ENCODE data around the gene KDELR3. TPM values are rescaled to one million over a fixed set of nuclear protein-coding genes. Genes with fewer than 3 reads are reported as not detected.

Gene KDELR3
- total RNA-seq, 1 experiment from 2014 or later: 7.3 TPM

DNA sequence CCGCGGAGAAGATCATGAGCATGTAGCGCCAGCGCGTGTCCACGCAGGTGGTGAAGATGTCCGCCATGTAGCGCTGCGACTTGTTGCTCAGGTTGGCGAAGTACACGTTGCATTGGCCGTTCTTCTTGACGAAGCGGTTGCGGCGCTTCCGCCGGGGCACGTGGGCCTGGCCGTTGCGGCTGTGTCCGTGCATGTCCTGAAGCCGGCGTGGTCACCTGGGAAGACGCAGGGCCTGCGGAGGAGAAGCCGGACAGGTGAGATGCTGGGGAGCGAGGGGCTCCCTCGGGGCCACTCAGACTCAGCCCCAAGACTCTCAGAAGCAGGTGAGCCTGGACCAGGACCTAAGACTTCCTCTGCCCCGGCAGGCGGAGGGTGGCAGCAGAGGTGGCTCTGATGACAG, 40.0 kb upstream of the KDELR3 start:
- Mint-ChIP-seq H3K9me3 (no peaks in the 10 kb centered on the region), H3K4me3 (no peak overlapping the region), H3K4me1 (peaks cover 16 to 33% of the 10 kb centered on the region in 2 experiments), H3K36me3 (ENCODE audit: insufficient read depth in 1 of 3, low read depth in 3 of 3) (no peaks in the 10 kb centered on the region), H3K27ac (no peak overlapping the region), H3K27me3 (ENCODE audit: low read depth) (no peaks in the 10 kb centered on the region)
- H3T11ph ChIP-seq (ENCODE audit: low read length): no peak overlapping the region
- no peak overlapping the region for H3K56ac ChIP-seq (ENCODE audit: insufficient read length, low read depth, low read length)
- H4K20me1 ChIP-seq (ENCODE audit: control insufficient read depth, insufficient read depth, insufficient read length): no peaks in the 10 kb centered on the region
- no peak overlapping the region for H3K23ac ChIP-seq (ENCODE audit: insufficient read length, low read depth, low read length)
- no peak overlapping the region for H3K4me2 ChIP-seq (ENCODE audit: insufficient read depth, insufficient read length, low read length)
- no peak overlapping the region for H4K8ac ChIP-seq (replicated peaks; ENCODE audit: insufficient read length, low read depth, low read length)
- H3K27me3 ChIP-seq (ENCODE audit: insufficient read depth, low read length): no peaks in the 10 kb centered on the region
- H2AK5ac ChIP-seq (ENCODE audit: insufficient read length, low read length): no peak overlapping the region
- WGBS (ENCODE audit: extremely low coverage, insufficient read length, low lambda C conversion rate): no CpG with 5 or more reads among the region's 31 CpGs
- H2BK12ac ChIP-seq (ENCODE audit: insufficient read length, low read depth, low read length): no peak overlapping the region
- H3K9me3 ChIP-seq (ENCODE audit: control insufficient read depth, low read depth, low read length): no peaks in the 10 kb centered on the region
- H3K79me1 ChIP-seq (ENCODE audit: insufficient read depth, low read depth, low read length, poor library complexity, severe bottlenecking): no peaks in the 10 kb centered on the region
- no peak overlapping the region for H3K4ac ChIP-seq (ENCODE audit: low read depth, low read length)
- no peak overlapping the region for H4K5ac ChIP-seq (ENCODE audit: insufficient read length, low read depth, low read length)
- no peak overlapping the region for H2BK20ac ChIP-seq (ENCODE audit: low read depth, low read length, poor library complexity, severe bottlenecking)
- no peak overlapping the region for H2AFZ ChIP-seq (ENCODE audit: low read length)
- H3K27ac ChIP-seq (ENCODE audit: insufficient read length, low read depth, low read length): no peak overlapping the region
- TF ChIP-seq, protein P1, sequence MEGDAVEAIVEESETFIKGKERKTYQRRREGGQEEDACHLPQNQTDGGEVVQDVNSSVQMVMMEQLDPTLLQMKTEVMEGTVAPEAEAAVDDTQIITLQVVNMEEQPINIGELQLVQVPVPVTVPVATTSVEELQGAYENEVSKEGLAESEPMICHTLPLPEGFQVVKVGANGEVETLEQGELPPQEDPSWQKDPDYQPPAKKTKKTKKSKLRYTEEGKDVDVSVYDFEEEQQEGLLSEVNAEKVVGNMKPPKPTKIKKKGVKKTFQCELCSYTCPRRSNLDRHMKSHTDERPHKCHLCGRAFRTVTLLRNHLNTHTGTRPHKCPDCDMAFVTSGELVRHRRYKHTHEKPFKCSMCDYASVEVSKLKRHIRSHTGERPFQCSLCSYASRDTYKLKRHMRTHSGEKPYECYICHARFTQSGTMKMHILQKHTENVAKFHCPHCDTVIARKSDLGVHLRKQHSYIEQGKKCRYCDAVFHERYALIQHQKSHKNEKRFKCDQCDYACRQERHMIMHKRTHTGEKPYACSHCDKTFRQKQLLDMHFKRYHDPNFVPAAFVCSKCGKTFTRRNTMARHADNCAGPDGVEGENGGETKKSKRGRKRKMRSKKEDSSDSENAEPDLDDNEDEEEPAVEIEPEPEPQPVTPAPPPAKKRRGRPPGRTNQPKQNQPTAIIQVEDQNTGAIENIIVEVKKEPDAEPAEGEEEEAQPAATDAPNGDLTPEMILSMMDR (conservative IDR thresholded peaks at IDR 0.05): no peak
- no peaks in the 10 kb centered on the region for H3K79me2 ChIP-seq (ENCODE audit: insufficient read depth, low read length)
- H3K23me2 ChIP-seq (ENCODE audit: insufficient read length, low read depth, low read length, poor library complexity, severe bottlenecking): no peaks in the 10 kb centered on the region
- H4K91ac ChIP-seq (ENCODE audit: insufficient read length, low read depth, low read length): no peak overlapping the region
- no peak for DNase-seq
- H2BK120ac ChIP-seq (ENCODE audit: low read depth, low read length, poor library complexity, severe bottlenecking): no peak overlapping the region
- H2BK15ac ChIP-seq (ENCODE audit: low read depth, low read length): no peak overlapping the region
- H3K18ac ChIP-seq (ENCODE audit: insufficient read length, low read depth, low read length): no peak overlapping the region
- no peak overlapping the region for H3K9ac ChIP-seq (ENCODE audit: extremely low read depth, insufficient read length, low read length)
- H2BK5ac ChIP-seq (ENCODE audit: insufficient read length, low read length): no peak overlapping the region
- no peaks in the 10 kb centered on the region; the same call in 1 of the 2 replicates for H3K4me1 ChIP-seq (ENCODE audit: insufficient read depth, low read length)
- no peak overlapping the region for H3K14ac ChIP-seq (ENCODE audit: insufficient read depth, low read length)

All from H9 (cell line).